Right forelimb (tissue), 1 donor: Measurements from ENCODE around the gene TFAP2E.
"Not testable (repeated sequence)": the region's sequence is repeated elsewhere in the genome, so short reads cannot be mapped to it uniquely, and the experiment has no call there.

ENCODE experiments used
- DNase-seq: peaks from one replicate; pipeline ENCODE4 v3.0.0-alpha.2; 2018

Gene TFAP2E

DNA sequence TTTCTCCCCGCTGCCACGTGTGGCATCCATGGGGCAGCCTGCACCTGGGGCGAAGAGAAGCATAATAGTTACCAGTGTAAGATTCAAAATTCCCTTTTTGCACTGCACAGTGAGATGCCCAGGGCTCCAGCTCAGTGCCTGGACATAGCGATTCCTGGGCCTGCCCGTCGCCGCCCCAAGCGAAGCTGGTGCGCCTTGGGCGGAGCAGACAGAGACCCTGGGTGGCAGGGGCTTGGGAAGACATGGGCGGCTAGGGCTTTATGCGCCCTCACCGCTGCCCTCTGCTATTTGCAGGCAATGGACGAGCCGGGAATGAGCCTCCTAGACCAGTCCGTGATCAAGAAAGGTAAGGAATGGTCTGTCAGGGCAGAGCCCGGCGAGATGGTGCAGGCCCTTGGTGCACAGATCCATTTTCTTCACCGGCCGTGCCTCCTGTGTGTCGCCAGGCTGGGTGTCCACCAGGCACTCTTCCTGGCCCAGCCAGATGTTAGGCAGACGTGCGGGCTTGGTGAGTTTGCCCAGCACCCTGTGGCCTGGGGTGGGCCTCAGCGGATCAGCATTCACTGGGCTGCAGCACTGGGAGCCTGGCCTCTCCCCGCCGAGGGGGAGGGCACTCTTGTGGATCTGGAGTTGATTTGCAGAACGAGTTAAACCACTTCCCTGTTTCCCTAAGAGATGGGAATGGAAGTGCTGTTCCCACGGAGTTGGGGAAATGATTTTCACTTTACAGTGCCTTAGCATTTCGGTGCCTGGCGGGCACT lies 1.7 kb downstream of the TFAP2E start:
- no peak for DNase-seq

- DNase-seq, result no peak
These were observed 2.4 kb downstream of the TFAP2E start for GRCh38 chr1:35575416-35575958.

- DNase-seq, result no peak
These were observed 3.1 kb downstream of the TFAP2E start for GRCh38 chr1:35576061-35576765.

DNA sequence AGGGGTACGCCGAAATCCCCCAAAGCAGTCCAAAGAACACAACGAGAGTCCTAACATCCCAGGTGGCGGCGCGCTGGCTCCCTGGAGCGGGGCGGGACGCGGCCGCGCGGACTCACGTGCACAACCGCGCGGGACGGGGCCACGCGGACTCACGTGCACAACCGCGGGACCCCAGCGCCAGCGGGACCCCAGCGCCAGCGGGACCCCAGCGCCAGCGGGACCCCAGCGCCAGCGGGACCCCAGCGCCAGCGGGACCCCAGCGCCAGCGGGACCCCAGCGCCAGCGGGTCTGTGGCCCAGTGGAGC lies 3.6 kb downstream of the TFAP2E start:
- DNase-seq, result not testable (repeated sequence)

DNA sequence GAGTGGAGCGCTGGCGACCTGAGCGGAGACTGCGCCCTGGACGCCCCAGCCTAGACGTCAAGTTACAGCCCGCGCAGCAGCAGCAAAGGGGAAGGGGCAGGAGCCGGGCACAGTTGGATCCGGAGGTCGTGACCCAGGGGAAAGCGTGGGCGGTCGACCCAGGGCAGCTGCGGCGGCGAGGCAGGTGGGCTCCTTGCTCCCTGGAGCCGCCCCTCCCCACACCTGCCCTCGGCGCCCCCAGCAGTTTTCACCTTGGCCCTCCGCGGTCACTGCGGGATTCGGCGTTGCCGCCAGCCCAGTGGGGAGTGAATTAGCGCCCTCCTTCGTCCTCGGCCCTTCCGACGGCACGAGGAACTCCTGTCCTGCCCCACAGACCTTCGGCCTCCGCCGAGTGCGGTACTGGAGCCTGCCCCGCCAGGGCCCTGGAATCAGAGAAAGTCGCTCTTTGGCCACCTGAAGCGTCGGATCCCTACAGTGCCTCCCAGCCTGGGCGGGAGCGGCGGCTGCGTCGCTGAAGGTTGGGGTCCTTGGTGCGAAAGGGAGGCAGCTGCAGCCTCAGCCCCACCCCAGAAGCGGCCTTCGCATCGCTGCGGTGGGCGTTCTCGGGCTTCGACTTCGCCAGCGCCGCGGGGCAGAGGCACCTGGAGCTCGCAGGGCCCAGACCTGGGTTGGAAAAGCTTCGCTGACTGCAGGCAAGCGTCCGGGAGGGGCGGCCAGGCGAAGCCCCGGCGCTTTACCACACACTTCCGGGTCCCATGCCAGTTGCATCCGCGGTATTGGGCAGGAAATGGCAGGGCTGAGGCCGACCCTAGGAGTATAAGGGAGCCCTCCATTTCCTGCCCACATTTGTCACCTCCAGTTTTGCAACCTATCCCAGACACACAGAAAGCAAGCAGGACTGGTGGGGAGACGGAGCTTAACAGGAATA lies 4.2 kb downstream of the TFAP2E start:
- DNase-seq, result no peak

GRCh38 chr1:35580949-35581388 lies 7.9 kb downstream of the TFAP2E start:
- no peak for DNase-seq

DNA sequence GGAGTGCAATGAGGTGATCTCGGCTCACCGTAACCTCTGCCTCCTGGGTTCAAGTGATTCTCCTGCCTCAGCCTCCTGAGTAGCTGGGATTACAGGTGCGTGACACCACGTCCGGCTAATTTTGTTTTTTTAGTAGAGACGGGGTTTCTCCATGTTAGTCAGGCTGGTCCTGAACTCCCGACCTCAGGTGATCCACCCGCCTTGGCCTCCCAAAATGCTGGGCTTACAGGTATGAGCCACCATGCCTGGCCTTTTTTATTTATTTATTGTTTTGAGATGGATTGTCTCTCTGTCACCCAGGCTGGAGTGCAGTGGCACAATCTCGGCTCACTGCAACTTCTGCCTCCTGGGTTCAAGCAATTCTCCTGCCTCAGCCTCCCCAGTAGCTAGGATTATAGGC lies 8.5 kb downstream of the TFAP2E start:
- DNase-seq, result not testable (repeated sequence)

DNA sequence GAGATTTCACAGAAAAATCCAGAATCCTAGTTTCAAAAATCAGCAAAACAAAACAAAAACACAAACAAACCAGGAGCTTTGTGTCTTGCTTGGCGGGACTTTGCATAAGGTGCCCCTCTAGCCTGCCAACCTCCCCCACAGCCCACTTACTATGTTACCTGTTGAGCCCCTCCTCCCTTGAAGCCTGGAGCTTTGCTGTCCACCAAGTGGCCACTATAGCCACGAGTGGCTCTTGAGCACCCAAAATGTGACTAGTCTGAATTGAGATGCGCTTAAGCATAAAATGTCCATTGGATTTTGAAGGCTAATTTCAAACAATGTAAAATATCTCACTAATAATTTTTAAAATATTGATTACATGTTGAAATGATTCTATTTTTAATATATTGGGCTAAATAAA lies 12.2 kb downstream of the TFAP2E start:
- peak; percentile 6 for DNase-seq

DNA sequence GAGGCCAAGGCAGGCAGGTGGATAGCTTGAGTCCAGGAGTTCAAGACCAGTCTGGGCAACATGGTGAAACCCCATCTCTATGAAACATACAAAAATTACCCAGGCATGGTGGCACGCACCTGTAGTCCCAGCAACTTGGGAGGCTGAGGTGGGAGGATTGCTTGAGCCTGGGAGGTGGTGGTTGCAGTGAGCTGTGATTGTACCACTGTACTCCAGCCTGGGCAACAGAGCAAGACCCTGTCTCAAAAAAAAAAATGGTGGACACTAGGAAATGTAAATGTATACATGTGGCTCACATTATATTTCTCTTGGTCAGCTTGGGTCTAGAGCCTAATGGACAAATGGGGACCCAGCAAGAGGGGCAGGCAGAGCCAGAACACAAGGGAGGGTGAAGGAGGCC lies 12.7 kb downstream of the TFAP2E start:
- peak; percentile 9 for DNase-seq

GRCh38 chr1:35586808-35587207 lies 13.7 kb downstream of the TFAP2E start:
- DNase-seq, result no peak

DNA sequence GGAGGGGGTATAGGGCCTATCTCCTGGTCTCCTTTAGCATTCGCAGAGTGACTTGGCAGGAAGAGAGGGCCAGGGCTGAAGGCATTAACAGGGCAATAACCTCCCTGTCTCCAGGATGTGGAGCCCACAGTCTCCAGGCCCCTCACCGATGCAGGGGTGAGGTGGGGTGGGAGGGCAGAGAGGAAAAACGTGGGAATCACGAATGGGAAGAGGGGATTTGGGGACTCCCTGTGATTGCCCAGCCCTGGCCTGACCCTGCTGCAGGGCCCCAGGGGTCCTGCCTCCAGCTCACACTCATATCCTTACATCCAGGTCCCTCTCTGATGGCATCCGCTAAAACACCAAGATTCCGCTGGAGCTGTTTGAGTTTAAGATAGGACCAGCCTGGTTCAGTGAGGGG lies 14.6 kb downstream of the TFAP2E start:
- DNase-seq, result peak; percentile 11

DNA sequence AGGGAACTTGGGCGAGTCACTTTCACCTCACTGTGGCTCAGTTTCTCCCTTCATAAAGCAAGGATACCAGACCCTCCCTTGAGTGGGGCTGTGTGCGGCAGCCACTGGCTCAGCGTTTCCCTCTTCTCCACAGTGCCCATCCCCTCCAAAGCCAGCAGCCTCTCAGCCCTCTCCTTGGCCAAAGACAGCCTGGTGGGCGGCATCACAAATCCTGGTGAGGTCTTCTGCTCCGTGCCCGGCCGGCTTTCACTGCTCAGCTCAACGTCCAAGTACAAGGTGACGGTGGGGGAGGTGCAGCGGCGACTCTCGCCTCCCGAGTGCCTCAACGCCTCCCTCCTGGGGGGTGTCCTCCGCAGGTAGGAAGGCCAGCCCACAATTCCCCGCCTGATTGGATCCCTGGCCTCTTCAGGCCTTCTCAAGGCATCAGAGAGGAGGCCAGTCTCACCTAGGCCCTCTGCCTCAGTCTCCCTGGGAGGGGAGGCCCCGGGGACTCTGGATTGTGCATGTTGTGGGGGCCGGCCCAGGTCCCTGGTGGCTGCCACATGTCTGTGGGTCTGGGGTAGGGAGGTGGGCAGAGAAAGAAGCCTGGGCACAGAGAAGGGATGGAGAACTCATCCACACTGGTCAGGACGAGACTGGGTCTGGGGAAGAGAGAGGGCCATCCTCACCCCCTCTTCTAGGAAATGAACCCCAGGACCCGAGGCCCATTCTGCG lies 15.2 kb downstream of the TFAP2E start:
- DNase-seq, result peak; percentile 22

DNA sequence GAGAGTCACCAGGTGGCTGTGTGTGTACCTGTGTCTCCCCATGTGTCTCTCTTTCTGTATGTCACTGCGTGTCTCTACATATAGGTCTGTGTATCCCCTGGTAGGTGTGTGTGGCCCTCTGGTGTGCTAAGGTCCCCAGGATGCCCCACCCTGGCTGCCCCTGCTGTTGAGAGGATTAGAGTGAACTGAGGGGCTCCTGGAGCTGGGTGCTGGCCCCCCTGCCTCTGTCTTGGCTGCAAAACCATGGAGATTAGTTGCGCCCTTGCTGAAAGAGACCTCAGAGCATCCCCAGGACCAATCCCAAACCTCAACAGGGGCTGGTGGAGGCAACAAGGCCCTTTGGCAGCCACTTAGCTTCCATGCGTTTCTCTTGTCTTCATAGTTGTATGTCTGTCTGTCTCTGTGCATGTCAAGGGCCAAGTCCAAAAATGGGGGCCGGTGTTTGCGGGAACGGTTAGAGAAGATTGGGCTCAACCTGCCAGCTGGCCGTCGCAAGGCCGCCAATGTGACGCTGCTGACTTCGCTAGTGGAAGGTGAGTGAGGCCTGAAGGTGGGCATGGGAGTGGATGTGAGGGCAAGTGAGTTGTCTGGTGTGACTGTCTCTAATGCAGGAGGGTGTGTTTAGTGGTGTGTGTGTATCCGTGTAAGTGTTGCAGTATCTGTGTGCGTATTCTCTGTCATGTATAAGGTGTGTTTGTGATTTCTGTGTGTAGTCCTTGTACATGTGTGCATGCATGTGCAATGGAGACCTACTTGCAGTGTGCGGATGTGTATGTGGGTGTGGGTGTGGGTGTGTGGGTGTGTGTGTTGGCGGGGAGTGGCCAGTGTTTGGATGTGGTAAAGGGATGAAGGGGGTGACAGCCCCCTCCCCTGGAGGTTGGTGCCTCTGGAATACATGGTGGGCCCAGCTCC lies 16.7 kb downstream of the TFAP2E start:
- no peak for DNase-seq

DNA sequence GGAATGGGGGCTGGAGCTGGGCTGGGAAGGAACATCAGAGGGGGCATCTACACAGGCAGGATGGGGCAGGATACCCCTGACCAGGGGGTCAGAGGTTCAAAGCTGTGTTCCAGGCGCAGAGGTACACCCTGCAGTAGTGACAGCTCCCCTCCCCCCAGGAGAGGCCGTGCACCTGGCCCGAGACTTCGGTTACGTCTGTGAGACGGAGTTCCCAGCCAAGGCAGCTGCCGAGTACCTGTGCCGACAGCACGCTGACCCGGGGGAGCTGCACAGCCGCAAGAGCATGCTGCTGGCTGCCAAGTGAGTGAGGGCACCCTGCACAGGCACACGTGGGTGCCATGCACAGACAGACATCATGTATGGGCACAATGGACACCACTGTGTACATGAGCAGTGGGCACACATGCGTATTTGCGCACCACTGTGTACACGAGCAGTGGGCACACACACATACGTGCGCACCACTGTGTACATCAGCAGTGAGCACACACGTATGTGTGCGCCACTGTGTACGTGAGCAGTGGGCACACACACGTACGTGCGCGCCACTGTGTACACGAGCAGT lies 17.4 kb downstream of the TFAP2E start:
- no peak for DNase-seq

- DNase-seq, result no peak
These were observed 18.1 kb downstream of the TFAP2E start for GRCh38 chr1:35591211-35591610.

DNA sequence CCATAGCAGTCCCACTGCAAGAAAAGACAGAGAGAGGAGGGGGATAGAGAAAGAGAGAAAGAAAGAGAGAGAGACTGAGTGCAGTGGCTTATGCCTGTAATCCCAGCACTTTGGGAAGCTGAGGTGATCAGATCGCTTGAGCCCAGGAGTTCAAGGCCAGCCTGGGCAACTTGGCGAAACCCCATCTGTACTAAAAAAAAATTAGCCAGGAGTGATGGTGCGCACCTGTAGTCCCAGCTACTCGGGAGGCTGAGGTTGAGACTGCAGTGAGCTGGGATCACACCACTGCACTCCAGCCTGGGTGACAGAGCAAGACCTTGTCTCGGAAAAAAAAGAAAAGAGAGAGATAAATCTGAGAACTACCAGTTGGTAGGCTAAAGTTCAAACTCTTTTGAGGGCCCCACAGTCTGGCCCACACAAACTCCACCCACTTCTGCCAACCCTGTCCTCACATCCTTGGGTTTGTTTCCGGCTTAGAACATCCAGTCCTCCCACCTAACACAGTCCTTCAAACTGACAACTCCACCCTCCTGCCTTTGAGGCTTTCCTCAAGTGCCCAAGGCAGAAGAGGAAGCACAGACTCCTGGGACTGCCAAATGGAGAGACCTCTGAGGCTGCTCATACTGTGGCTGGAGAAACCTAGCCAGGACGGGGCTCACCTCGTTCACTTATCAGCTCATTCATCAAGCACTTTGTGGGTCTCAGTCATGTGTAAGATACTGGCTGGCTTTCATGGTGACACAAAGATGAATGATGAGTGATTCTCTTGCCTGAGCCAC lies 20.1 kb downstream of the TFAP2E start:
- DNase-seq, result no peak

GRCh38 chr1:35594005-35594760 lies 21.1 kb downstream of the TFAP2E start:
- no peak for DNase-seq

GRCh38 chr1:35595684-35596083 lies 22.6 kb downstream of the TFAP2E start:
- DNase-seq, result no peak

GRCh38 chr1:35597870-35598269 lies 24.8 kb downstream of the TFAP2E start:
- no peak for DNase-seq
